Suprapubic skin (tissue), 4 donors: Measurements from ENCODE around the gene NOS3.
A peak's percentile ranks its signal among the peaks of the same experiment; 100 is the strongest.

Experiments used
- CTCF ChIP-seq, 2 donors: fragments of 200-600 bp in 1 of 2; fragments of 450-650 bp in 1 of 2; sonication (generic) in 1 of 2; IDR thresholded peaks; one replicate each; pipeline ENCODE4 v1.5.1; 2016 to 2019; ENCODE audit warnings: antibody characterized with exemption in 2 of 2, mild to moderate bottlenecking in 1 of 2, moderate library complexity in 1 of 2
- EP300 ChIP-seq: sonication (generic); formaldehyde crosslinking; IDR thresholded peaks from one replicate; pipeline ENCODE4 v1.6.1; 2017; ENCODE audit warnings: antibody characterized with exemption
- POLR2A ChIP-seq, 2 donors: fragments of 450-650 bp; IDR thresholded peaks; one replicate each; pipeline ENCODE4 v1.6.1; 2017; ENCODE audit warnings: antibody characterized with exemption in 2 of 2, mild to moderate bottlenecking in 2 of 2, moderate library complexity in 2 of 2
- POLR2AphosphoS5 ChIP-seq, 3 donors: sonication (generic); formaldehyde crosslinking; IDR thresholded peaks; one replicate each; pipeline ENCODE4 v1.6.1; 2017; ENCODE audit warnings: antibody characterized with exemption in 3 of 3

- TF ChIP-seq CTCF (IDR thresholded peaks at IDR 0.05), result no peak
- peak in 1 of 3 donors; percentile 70 for TF ChIP-seq POLR2AphosphoS5 (IDR thresholded peaks at IDR 0.05)
- TF ChIP-seq EP300, result no peak
- TF ChIP-seq POLR2A (IDR thresholded peaks at IDR 0.05), result no peak
Measured at GRCh38 chr7:150944066-150945042, 46.5 kb upstream of the NOS3 start.
